Measurements from ENCODE around the gene PHF21B. TPM values are rescaled to one million over a fixed set of nuclear protein-coding genes. Genes with fewer than 3 reads are reported as not detected.

The PHF21B gene
- total and polyA plus RNA-seq, 2 donors (not counting 3 experiments of a cell fraction or from before 2014, with no cell fraction given), result not detected

- FAIRE-seq, result no peak
- Histone ChIP-seq H3K79me2 (ENCODE audit: control insufficient read depth, insufficient read depth, low read length) (no peaks in the 10 kb centered on the region), H3K27ac (ENCODE audit: insufficient read depth, low read depth, low read length) (no peak overlapping the region), H3K4me3 (replicated peaks in 1 of 3; ENCODE audit: insufficient read depth in 1 of 3, low read depth in 1 of 3, low read length in 3 of 3) (no peak overlapping the region), H4K20me1 (replicated peaks; ENCODE audit: control insufficient read depth, extremely low read depth, insufficient read depth, low read length) (no peaks in the 10 kb centered on the region), H3K9me1 (replicated peaks; ENCODE audit: control insufficient read depth, extremely low read depth, insufficient read depth, low read length) (no peaks in the 10 kb centered on the region), H3K27me3 (ENCODE audit: control insufficient read depth in 2 of 2, insufficient read depth in 2 of 2, low read length in 2 of 2) (no peaks in the 10 kb centered on the region), H3K36me3 (ENCODE audit: control insufficient read depth in 2 of 2, extremely low read depth in 1 of 2, insufficient read depth in 2 of 2, low read length in 2 of 2) (no peaks in the 10 kb centered on the region), H2AFZ (ENCODE audit: low read depth, low read length) (no peak overlapping the region), H3K9me3 (replicated peaks; ENCODE audit: control insufficient read depth, insufficient read depth, low read length) (no peaks in the 10 kb centered on the region), H3K9ac (replicated peaks; ENCODE audit: extremely low read depth, insufficient read depth, low read length) (no peak overlapping the region), H3K4me1 (ENCODE audit: control insufficient read depth, extremely low read depth, insufficient read depth, low read length) (no peaks in the 10 kb centered on the region), H3K4me2 (ENCODE audit: insufficient read depth, low read length) (no peak overlapping the region)
- ChIA-PET CTCF (interaction anchor here (0.5 kb wide), 1 partner anchor 193 kb away, joined by 3 read pairs; no protein-coding TSS in a partner anchor), POLR2A (no interaction called here)
- dilution Hi-C loops (cut with MboI; ENCODE audit: extremely low pct_ligation_motif_present, low sequenced_read_pairs), result no loop called here
- TF ChIP-seq POLR2AphosphoS5 (IDR thresholded peaks at IDR 0.05; ENCODE audit: insufficient read depth, low read depth, low read length) (no peak), FOS (IDR thresholded peaks at IDR 0.05; ENCODE audit: borderline replicate concordance, insufficient read depth, low read length) (no peak)
- intact Hi-C loops (cut with micrococcal nuclease), result no loop called here
- DNase-seq (ENCODE audit: low read depth, low spot score), result no peak
- BruUV-seq (replicated peaks), result no TSS peak
Observed at GRCh38 chr22:44935724-44936123, 74.1 kb downstream of the PHF21B start.

DNA sequence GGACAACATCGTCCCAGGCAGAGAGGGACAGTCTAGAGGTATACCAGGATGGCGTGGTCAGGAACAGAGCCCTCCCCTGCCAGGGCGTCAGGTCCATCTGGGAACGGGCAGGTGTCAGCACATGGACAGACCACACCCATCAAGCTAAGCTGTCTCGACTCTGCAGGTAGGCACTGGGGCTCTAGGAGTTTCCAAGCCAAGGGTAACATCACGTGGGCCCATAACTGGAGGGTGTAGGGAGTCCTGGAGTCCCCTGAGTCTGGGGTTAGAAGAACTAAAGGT is 75.4 kb downstream of the PHF21B start:
- POLR2A ChIA-PET, result no interaction called here
- H3K27ac ChIP-seq (ENCODE audit: insufficient read depth, low read depth, low read length), result no peak overlapping the region
- intact Hi-C loops (cut with micrococcal nuclease), result no loop called here
- FAIRE-seq, result no peak
- no peaks in the 10 kb centered on the region for H3K4me1 ChIP-seq (ENCODE audit: control insufficient read depth, extremely low read depth, insufficient read depth, low read length)
- no peak overlapping the region for H2AFZ ChIP-seq (ENCODE audit: low read depth, low read length)
- dilution Hi-C loops (cut with MboI; ENCODE audit: extremely low pct_ligation_motif_present, low sequenced_read_pairs), result no loop called here
- H3K9me3 ChIP-seq (replicated peaks; ENCODE audit: control insufficient read depth, insufficient read depth, low read length), result no peaks in the 10 kb centered on the region
- no peaks in the 10 kb centered on the region for H4K20me1 ChIP-seq (replicated peaks; ENCODE audit: control insufficient read depth, extremely low read depth, insufficient read depth, low read length)
- H3K4me3 ChIP-seq (replicated peaks in 1 of 3; ENCODE audit: insufficient read depth in 1 of 3, low read depth in 1 of 3, low read length in 3 of 3), result no peak overlapping the region
- CTCF ChIA-PET, result no interaction called here
- no peaks in the 10 kb centered on the region for H3K9me1 ChIP-seq (replicated peaks; ENCODE audit: control insufficient read depth, extremely low read depth, insufficient read depth, low read length)
- H3K79me2 ChIP-seq (ENCODE audit: control insufficient read depth, insufficient read depth, low read length), result no peaks in the 10 kb centered on the region
- DNase-seq (ENCODE audit: low read depth, low spot score), result no peak
- TF ChIP-seq MYC (IDR thresholded peaks at IDR 0.05; ENCODE audit: low read depth, low read length), result no peak
- no peak overlapping the region for H3K9ac ChIP-seq (replicated peaks; ENCODE audit: extremely low read depth, insufficient read depth, low read length)
- no peak overlapping the region for H3K4me2 ChIP-seq (ENCODE audit: insufficient read depth, low read length)
- no peaks in the 10 kb centered on the region for H3K27me3 ChIP-seq (ENCODE audit: control insufficient read depth in 2 of 2, insufficient read depth in 2 of 2, low read length in 2 of 2)
- BruUV-seq (replicated peaks), result no TSS peak
- no peaks in the 10 kb centered on the region for H3K36me3 ChIP-seq (ENCODE audit: control insufficient read depth in 2 of 2, extremely low read depth in 1 of 2, insufficient read depth in 2 of 2, low read length in 2 of 2)
